Fibroblast of peridontal ligament (primary cell): Measurements from ENCODE around the gene FEM1C.
"Not testable (repeated sequence)": the region's sequence is repeated elsewhere in the genome, so short reads cannot be mapped to it uniquely, and the experiment has no call there.

ENCODE experiments used
- DNase-seq: peaks from one replicate; pipeline ENCODE4 v3.0.0-alpha.2; 2010; ENCODE audit errors: extremely low read depth

FEM1C gene

GRCh38 chr5:115520191-115520590, 24.4 kb downstream of the FEM1C start:
- no peak for DNase-seq

- no peak for DNase-seq
These were observed 28.2 kb downstream of the FEM1C start for GRCh38 chr5:115516372-115516771.

- DNase-seq: peak; percentile 39
These were observed 30.4 kb downstream of the FEM1C start for GRCh38 chr5:115514220-115514619.

- DNase-seq: no peak
These were observed 32.9 kb downstream of the FEM1C start for GRCh38 chr5:115511632-115512031.

- DNase-seq: no peak
These were observed 34.4 kb downstream of the FEM1C start for GRCh38 chr5:115510145-115510645.

- DNase-seq: no peak
These were observed 35.0 kb downstream of the FEM1C start for GRCh38 chr5:115509547-115509946.

GRCh38 chr5:115507681-115508080, 36.9 kb downstream of the FEM1C start:
- DNase-seq: peak; percentile 81

GRCh38 chr5:115503420-115503819, 41.2 kb downstream of the FEM1C start:
- no peak for DNase-seq

GRCh38 chr5:115501464-115502210, 42.9 kb downstream of the FEM1C start:
- DNase-seq: no peak

- DNase-seq: no peak
These were observed 44.4 kb downstream of the FEM1C start for GRCh38 chr5:115500225-115500624.

GRCh38 chr5:115496936-115497576, 47.5 kb downstream of the FEM1C start:
- DNase-seq: no peak

GRCh38 chr5:115494570-115495289, 49.8 kb downstream of the FEM1C start:
- peak; percentile 37 for DNase-seq

GRCh38 chr5:115490596-115490995, 54.0 kb downstream of the FEM1C start:
- no peak for DNase-seq

- DNase-seq: no peak
These were observed 54.8 kb downstream of the FEM1C start for GRCh38 chr5:115489733-115490132.

GRCh38 chr5:115487756-115488155, 56.8 kb downstream of the FEM1C start:
- no peak for DNase-seq

GRCh38 chr5:115487168-115487567, 57.4 kb downstream of the FEM1C start:
- DNase-seq: no peak

- no peak for DNase-seq
These were observed 57.8 kb downstream of the FEM1C start for GRCh38 chr5:115486728-115487127.

- no peak for DNase-seq
These were observed 60.2 kb downstream of the FEM1C start for GRCh38 chr5:115484368-115484767.

GRCh38 chr5:115480900-115481299, 63.7 kb downstream of the FEM1C start:
- no peak for DNase-seq

GRCh38 chr5:115480271-115480670, 64.3 kb downstream of the FEM1C start:
- DNase-seq: no peak

GRCh38 chr5:115479166-115479873, 65.3 kb downstream of the FEM1C start:
- not testable (repeated sequence) for DNase-seq

- DNase-seq: no peak
These were observed 66.3 kb downstream of the FEM1C start for GRCh38 chr5:115478281-115478680.
